A673 (cell line): Measurements from ENCODE around the gene HOXA5. TPM values are rescaled to one million over a fixed set of nuclear protein-coding genes. Genes with fewer than 3 reads are reported as not detected.

ENCODE experiments used
- BruUV-seq: library from RNA; stranded (reverse); fragments of 400-500 nt; replicated peaks from 2 replicates; lab custom pipeline; 2021; lab: Mats Ljungman, UMichigan
- CTCF ChIA-PET: fragments of 300-600 bp; sonication (Branson Sonifier 250); formaldehyde crosslinking; loops from one replicate; lab custom pipeline; 2022; ENCODE audit warnings: antibody characterized with exemption; lab: Charles Lee
- POLR2A ChIA-PET: fragments of 300-600 bp; sonication (Branson Sonifier 250); formaldehyde crosslinking; loops from one replicate; lab custom pipeline; 2022; ENCODE audit warnings: antibody characterized with exemption; ENCODE audit not compliant: low non-redundant PET; lab: Charles Lee
- DNase-seq: peaks from one replicate; pipeline ENCODE4 v3.0.0-alpha.2; 2015; ENCODE audit warnings: low spot score
- H3K27ac ChIP-seq: fragments of 200-600 bp; sonication (generic); 2 replicates; pipeline ENCODE4 v1.5.1; 2016; ENCODE audit warnings: mixed run types, low read depth, mild to moderate bottlenecking, mixed read lengths, antibody characterized with exemption, low read length; ENCODE audit not compliant: poor library complexity, severe bottlenecking
- H3K27me3 ChIP-seq: fragments of 200-600 bp; sonication (generic); replicated peaks from 2 replicates; pipeline ENCODE4 v1.6.1; 2017; ENCODE audit warnings: mixed run types, low read depth, mild to moderate bottlenecking, mixed read lengths, antibody characterized with exemption, low read length; ENCODE audit not compliant: insufficient read depth, poor library complexity
- H3K36me3 ChIP-seq: fragments of 200-600 bp; sonication (generic); 2 replicates; pipeline ENCODE4 v1.6.1; 2016; ENCODE audit warnings: mixed run types, mild to moderate bottlenecking, mixed read lengths, antibody characterized with exemption, low read length; ENCODE audit not compliant: insufficient read depth, poor library complexity, severe bottlenecking
- H3K4me1 ChIP-seq: fragments of 200-600 bp; sonication (generic); 2 replicates; pipeline ENCODE4 v1.6.1; 2017; ENCODE audit warnings: mixed run types, mild to moderate bottlenecking, mixed read lengths, antibody characterized with exemption, low read length; ENCODE audit not compliant: insufficient read depth, poor library complexity, severe bottlenecking
- H3K4me3 ChIP-seq: fragments of 200-600 bp; sonication (generic); 2 replicates; pipeline ENCODE4 v1.5.1; 2016; ENCODE audit warnings: low read depth, mixed run types, mild to moderate bottlenecking, mixed read lengths, low read length; ENCODE audit not compliant: poor library complexity, severe bottlenecking
- H3K9me3 ChIP-seq: fragments of 200-600 bp; sonication (generic); 2 replicates; pipeline ENCODE4 v1.6.1; 2016; ENCODE audit warnings: mixed run types, low read depth, mild to moderate bottlenecking, mixed read lengths, antibody characterized with exemption, low read length; ENCODE audit not compliant: poor library complexity, severe bottlenecking
- EZH2 ChIP-seq: fragments of 200-600 bp; sonication (generic); IDR thresholded peaks from 2 replicates; pipeline ENCODE4 v1.6.1; 2017; ENCODE audit warnings: borderline replicate concordance, low read depth, mild to moderate bottlenecking, mixed read lengths, antibody characterized with exemption, low read length; ENCODE audit not compliant: poor library complexity, severe bottlenecking
- intact Hi-C: fragments of 100-400 bp; cut with micrococcal nuclease; formaldehyde crosslinking; loops from one replicate; pipeline ENCODE4 v1.10.0; 2022; ENCODE audit not compliant: unreplicated experiment
- total RNA-seq: library from RNA; stranded (reverse); gene quantifications from 2 replicates; pipeline ENCODE4 v1.2.3, GENCODE V29; 2021
- TF ChIP-seq, protein P1 (sequence below): fragments of 300-800, 200-600 bp; sonication (generic); conservative IDR thresholded peaks from 2 replicates; pipeline ENCODE4 v1.5.1; 2017; ENCODE audit warnings: low read depth, mild to moderate bottlenecking, antibody characterized with exemption, low read length, moderate library complexity, mixed read lengths

HOXA5 gene
- total RNA-seq, 1 experiment from 2014 or later = not detected

DNA sequence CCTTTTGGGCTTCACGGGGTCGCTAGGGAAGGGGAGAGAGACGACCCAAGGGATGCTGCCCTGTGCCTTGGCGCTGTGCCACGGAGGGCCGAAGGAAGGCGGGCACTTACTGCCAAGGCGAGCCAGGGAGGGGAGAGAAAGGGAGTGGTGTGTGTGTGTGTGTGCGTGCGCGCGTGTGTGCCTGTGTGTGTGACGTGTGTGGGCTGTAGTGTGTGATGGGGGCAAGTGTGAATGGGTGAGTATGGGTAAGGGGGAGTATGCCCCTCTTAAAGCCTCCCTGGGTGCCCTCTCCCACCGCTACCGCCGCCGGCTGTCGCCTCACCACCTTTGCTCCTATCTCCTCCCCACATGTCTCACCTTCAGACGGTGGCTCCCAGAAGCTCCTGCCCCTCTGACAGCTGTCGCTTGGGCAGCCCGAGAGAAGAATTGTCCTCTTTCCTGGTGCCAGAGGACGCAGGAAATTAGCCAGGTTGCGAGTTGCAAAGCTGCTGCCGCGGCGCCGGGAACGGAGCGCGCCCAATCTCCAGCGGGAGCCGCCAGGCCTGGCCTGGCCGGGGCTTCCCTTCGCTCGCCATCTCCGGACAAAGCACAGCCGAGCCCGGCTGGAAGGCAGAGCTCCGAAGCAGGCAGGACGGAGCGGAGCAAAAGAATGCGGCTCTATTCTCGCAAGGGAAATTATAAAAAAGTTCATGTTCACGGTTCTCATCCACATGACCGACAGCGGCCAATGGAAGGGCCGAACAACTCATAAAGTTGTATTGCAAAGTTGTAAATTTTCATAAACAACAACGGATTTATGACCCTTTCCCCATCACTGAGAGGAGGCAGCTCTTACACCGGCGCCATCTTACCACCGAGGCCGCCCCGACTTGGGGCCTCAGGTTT is 8.7 kb upstream of the HOXA5 start, which contains the start of gene HOXA3:
Gene HOXA3, minus strand, starts transcription at position 653 of the 885 bp plus-strand sequence. CDS start 41,943 bp downstream, outside the sequence.
- H3K27ac ChIP-seq = no peak within 1 kb of the TSS
- ChIA-PET POLR2A (no interaction called here), CTCF (no interaction called here)
- intact Hi-C loops = no loop called here
- H3K4me1 ChIP-seq = peaks cover 13% of the 10 kb centered on the region
- TF ChIP-seq, protein P1, sequence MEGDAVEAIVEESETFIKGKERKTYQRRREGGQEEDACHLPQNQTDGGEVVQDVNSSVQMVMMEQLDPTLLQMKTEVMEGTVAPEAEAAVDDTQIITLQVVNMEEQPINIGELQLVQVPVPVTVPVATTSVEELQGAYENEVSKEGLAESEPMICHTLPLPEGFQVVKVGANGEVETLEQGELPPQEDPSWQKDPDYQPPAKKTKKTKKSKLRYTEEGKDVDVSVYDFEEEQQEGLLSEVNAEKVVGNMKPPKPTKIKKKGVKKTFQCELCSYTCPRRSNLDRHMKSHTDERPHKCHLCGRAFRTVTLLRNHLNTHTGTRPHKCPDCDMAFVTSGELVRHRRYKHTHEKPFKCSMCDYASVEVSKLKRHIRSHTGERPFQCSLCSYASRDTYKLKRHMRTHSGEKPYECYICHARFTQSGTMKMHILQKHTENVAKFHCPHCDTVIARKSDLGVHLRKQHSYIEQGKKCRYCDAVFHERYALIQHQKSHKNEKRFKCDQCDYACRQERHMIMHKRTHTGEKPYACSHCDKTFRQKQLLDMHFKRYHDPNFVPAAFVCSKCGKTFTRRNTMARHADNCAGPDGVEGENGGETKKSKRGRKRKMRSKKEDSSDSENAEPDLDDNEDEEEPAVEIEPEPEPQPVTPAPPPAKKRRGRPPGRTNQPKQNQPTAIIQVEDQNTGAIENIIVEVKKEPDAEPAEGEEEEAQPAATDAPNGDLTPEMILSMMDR = no peak
- peak; percentile 93 for TF ChIP-seq EZH2
- BruUV-seq = no TSS peak
- H3K36me3 ChIP-seq = no peaks in the 10 kb centered on the region
- peaks cover 94% of the 10 kb centered on the region for H3K27me3 ChIP-seq
- no peaks in the 10 kb centered on the region for H3K9me3 ChIP-seq
- no peak within 1 kb of the TSS for H3K4me3 ChIP-seq
- no peak for DNase-seq

DNA sequence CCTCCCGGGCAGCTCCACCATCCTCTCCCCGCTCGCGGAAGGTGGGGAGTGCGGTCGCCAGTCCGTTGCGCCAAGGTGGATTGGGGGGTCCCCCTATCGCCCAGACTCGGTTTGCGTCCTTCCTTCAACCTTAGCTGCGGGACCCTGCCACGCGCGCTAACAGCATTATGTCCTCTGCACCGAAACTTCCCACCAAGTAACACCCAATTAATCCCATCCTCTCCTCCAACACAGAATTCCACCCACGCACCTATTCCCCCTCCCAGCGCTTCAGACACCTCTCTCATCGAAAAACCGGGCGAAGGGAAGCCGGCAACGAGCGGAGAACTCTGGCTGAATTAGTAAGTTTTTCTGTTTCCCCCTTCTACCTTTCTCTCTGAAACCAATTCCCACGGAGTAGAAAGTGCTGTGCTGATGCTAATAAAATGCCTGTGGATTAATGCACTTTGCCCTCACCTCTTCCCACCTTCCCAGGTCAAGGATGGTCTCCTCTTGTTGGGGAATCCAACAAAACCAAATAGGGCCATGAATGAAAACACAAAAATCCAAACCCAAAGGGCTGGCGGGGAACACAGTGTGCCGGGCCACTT is 8.0 kb upstream of the HOXA5 start:
- Histone ChIP-seq H3K36me3 (no peaks in the 10 kb centered on the region), H3K4me3 (peak overlapping the region; percentile 26), H3K9me3 (no peaks in the 10 kb centered on the region), H3K27me3 (peaks cover 94% of the 10 kb centered on the region), H3K4me1 (peaks cover 13% of the 10 kb centered on the region), H3K27ac (no peak overlapping the region)
- DNase-seq = no peak
- ChIA-PET CTCF (interaction anchor here (1.7 kb wide), 1 partner anchor 9 kb away, joined by 5 read pairs; no protein-coding TSS in a partner anchor), POLR2A (no interaction called here)
- intact Hi-C loops = no loop called here
- TF ChIP-seq EZH2 = no peak
- TF ChIP-seq, protein P1 = no peak
- BruUV-seq = no TSS peak

DNA sequence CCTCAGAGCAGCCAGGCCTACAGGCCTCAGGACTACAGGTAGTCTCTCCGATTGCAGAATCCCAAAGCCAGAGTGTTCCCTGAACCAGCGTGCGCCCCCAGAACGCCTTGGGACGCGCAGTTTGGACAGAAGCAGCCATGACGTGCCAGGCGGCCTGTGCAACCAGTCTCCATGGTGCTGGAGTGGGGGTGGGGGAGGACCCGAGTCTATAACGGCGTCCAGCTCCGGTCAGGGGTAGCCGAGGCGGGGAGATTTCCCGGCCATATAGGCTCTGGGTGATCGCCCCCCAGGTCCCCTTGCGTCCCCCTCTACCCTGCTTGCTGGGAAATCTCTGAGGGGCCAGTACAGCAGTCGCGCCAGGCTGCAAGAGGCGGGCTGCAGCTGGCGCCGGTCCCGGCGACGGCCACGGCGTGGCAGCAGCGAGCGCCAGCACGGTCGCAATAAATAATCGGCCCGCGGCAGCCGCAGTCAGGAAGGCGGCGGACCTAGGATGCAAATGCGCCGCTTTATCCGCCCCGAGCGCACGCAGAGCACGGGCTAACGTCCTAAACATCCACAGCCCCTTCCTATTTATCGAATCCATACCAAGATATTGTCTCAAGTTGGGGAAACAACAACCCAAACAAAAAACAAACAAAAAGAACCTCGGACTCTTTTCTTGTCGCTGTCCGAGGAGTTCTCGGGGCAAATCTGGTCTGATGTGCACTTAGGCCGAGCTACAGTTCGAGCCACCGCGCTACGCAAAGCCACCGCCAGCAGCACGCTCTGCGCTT is 7.3 kb upstream of the HOXA5 start:
- Histone ChIP-seq H3K4me1 (peaks cover 9% of the 10 kb centered on the region), H3K36me3 (no peaks in the 10 kb centered on the region), H3K4me3 (peak overlapping the region; percentile 26), H3K27ac (no peak overlapping the region), H3K9me3 (no peaks in the 10 kb centered on the region), H3K27me3 (peaks cover 94% of the 10 kb centered on the region)
- intact Hi-C loops = no loop called here
- peak; percentile 77 for TF ChIP-seq EZH2
- TF ChIP-seq, protein P1 = peak; percentile 88
- ChIA-PET POLR2A (no interaction called here), CTCF (interaction anchor here (1.7 kb wide), 1 partner anchor 10 kb away, joined by 5 read pairs; no protein-coding TSS in a partner anchor)
- DNase-seq = peak; percentile 81
- BruUV-seq = no TSS peak
